ENCODE results near the gene RGL1.

DNA sequence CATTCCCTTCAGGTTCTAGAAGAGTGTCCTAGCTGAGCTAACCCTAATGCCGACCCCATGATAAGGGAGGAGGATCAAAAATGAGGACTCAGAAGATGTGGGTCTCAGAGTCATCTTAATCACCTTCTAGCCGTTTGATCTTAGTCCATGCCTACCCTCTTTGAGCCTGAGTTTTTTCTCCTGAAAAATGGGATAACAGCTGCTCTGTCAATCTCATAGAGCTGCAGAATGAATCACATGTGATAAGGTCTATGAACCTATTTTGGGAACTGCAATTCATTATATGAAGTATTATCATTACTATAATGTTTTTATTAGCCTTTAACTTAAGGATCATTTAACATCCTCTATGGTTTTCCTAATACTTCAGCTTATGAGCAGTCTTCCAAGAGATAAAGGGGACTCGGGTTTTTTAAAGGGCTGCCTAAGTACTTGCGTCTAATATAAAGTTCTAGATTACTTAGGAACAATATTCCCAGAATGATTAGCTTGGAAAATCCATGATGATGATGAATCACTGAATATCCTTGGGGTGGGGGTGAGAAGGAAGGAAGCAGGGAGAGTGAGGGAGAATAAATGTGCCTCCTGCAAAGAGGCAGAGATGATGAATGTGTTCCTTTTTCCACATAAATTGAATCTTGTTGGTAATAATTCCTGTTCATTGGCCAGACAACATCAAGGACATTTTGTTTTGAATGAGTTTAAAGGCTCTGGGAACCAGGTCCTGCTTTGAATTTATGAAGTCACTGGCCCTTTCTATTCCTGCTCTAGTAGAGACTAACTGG is 165.8 kb downstream of the RGL1 start:
- TF ChIP-seq, protein P1, sequence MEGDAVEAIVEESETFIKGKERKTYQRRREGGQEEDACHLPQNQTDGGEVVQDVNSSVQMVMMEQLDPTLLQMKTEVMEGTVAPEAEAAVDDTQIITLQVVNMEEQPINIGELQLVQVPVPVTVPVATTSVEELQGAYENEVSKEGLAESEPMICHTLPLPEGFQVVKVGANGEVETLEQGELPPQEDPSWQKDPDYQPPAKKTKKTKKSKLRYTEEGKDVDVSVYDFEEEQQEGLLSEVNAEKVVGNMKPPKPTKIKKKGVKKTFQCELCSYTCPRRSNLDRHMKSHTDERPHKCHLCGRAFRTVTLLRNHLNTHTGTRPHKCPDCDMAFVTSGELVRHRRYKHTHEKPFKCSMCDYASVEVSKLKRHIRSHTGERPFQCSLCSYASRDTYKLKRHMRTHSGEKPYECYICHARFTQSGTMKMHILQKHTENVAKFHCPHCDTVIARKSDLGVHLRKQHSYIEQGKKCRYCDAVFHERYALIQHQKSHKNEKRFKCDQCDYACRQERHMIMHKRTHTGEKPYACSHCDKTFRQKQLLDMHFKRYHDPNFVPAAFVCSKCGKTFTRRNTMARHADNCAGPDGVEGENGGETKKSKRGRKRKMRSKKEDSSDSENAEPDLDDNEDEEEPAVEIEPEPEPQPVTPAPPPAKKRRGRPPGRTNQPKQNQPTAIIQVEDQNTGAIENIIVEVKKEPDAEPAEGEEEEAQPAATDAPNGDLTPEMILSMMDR (IDR thresholded peaks at IDR 0.05 in 2 of 3, conservative IDR thresholded peaks at IDR 0.05 in 1 of 3; ENCODE audit: borderline replicate concordance in 1 of 3, insufficient read depth in 1 of 3, low read depth in 2 of 3, low read length in 2 of 3), result no peak
- TF ChIP-seq EZH2phosphoT487 (IDR thresholded peaks at IDR 0.05; ENCODE audit: borderline replicate concordance) (no peak), JUND (IDR thresholded peaks at IDR 0.05) (no peak), SIN3A (IDR thresholded peaks at IDR 0.05; ENCODE audit: low read depth) (no peak), TCF7L2 (IDR thresholded peaks at IDR 0.05; ENCODE audit: borderline replicate concordance, extremely low read depth, insufficient read depth, insufficient read length) (no peak), REST (IDR thresholded peaks at IDR 0.05; ENCODE audit: low read depth) (no peak), POLR2A (IDR thresholded peaks at IDR 0.05; ENCODE audit: borderline replicate concordance, extremely low read depth, insufficient read depth, insufficient read length) (no peak), EZH2 (IDR thresholded peaks at IDR 0.05) (no peak), SRF (IDR thresholded peaks at IDR 0.05; ENCODE audit: low read depth) (no peak), CEBPB (IDR thresholded peaks at IDR 0.05; ENCODE audit: low read depth) (no peak), POLR2AphosphoS5 (IDR thresholded peaks at IDR 0.05; ENCODE audit: low read depth, low read length) (no peak)
- TF ChIP-seq, protein P2, sequence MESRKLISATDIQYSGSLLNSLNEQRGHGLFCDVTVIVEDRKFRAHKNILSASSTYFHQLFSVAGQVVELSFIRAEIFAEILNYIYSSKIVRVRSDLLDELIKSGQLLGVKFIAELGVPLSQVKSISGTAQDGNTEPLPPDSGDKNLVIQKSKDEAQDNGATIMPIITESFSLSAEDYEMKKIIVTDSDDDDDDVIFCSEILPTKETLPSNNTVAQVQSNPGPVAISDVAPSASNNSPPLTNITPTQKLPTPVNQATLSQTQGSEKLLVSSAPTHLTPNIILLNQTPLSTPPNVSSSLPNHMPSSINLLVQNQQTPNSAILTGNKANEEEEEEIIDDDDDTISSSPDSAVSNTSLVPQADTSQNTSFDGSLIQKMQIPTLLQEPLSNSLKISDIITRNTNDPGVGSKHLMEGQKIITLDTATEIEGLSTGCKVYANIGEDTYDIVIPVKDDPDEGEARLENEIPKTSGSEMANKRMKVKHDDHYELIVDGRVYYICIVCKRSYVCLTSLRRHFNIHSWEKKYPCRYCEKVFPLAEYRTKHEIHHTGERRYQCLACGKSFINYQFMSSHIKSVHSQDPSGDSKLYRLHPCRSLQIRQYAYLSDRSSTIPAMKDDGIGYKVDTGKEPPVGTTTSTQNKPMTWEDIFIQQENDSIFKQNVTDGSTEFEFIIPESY (IDR thresholded peaks at IDR 0.05; ENCODE audit: extremely low read depth, insufficient replicate concordance, low read length), result no peak
